Heart left ventricle (tissue), 16 donors: ENCODE measurements around the gene ZNF865. TPM values are rescaled to one million over a fixed set of nuclear protein-coding genes. Genes with fewer than 3 reads are reported as not detected.

Experiments
- ATAC-seq, 4 donors: fragments of 200-7000 bp; cut with Tn5 transposase; one replicate each; pipeline ENCODE4 v1.9.1; 2020 to 2022; ENCODE audit warnings: moderate library complexity in 4 of 4, mild to moderate bottlenecking in 3 of 4, moderate number of reproducible peaks in 1 of 4
- DNase-seq, 5 donors: peaks; one replicate each; pipeline ENCODE4 v3.0.0-alpha.2; 2020
- H3K27ac ChIP-seq, 12 donors: fragments of 200-600 bp; sonication (generic) in 4 of 12; one replicate each; pipeline versions ENCODE4 v1.5.0 to v1.8.0; 2016 to 2022; ENCODE audit warnings: mild to moderate bottlenecking in 2 of 12
- H3K27me3 ChIP-seq, 9 donors: fragments of 200-600 bp; sonication (generic) in 2 of 9; one replicate each; pipeline versions ENCODE4 v1.5.1 to v1.8.0; 2016 to 2022; ENCODE audit warnings: mild to moderate bottlenecking in 3 of 9
- H3K36me3 ChIP-seq, 9 donors: fragments of 200-600 bp; sonication (generic) in 2 of 9; one replicate each; pipeline versions ENCODE4 v1.5.0 to v1.8.0; 2018 to 2022; ENCODE audit warnings: mild to moderate bottlenecking in 2 of 9
- H3K4me1 ChIP-seq, 12 donors: fragments of 200-600 bp; sonication (generic) in 4 of 12; one replicate each; pipeline versions ENCODE4 v1.5.0 to v1.8.0; 2016 to 2022; ENCODE audit warnings: mild to moderate bottlenecking in 3 of 12
- H3K4me3 ChIP-seq, 12 donors: fragments of 200-600 bp; sonication (generic) in 4 of 12; one replicate each; pipeline versions ENCODE4 v1.5.0 to v1.8.0; 2017 to 2022; ENCODE audit warnings: mild to moderate bottlenecking in 9 of 12, moderate library complexity in 4 of 12
- H3K9me3 ChIP-seq, 12 donors: fragments of 200-600 bp; sonication (generic) in 4 of 12; one replicate each; pipeline versions ENCODE4 v1.5.0 to v1.8.0; 2016 to 2022; ENCODE audit warnings: mild to moderate bottlenecking in 1 of 12
- CTCF ChIP-seq, 12 donors: fragments of 200-600 bp; sonication (generic) in 4 of 12; IDR thresholded peaks; one replicate each; pipeline versions ENCODE4 v1.5.0 to v1.8.0; 2018 to 2022; ENCODE audit warnings: antibody characterized with exemption in 12 of 12, mild to moderate bottlenecking in 5 of 12
- POLR2A ChIP-seq, 2 donors: fragments of 450-650 bp; IDR thresholded peaks; one replicate each; pipeline ENCODE4 v1.6.1; 2017; ENCODE audit warnings: antibody characterized with exemption in 2 of 2, mild to moderate bottlenecking in 2 of 2, moderate library complexity in 2 of 2
- WGBS, 4 donors: extraction: QIAGEN DNeasy Blood & Tissue Kit in 2 of 4; methylation state at CpG; one replicate each; pipeline versions ENCODE4 v1.1.5 to v1.1.7; 2013 to 2018; 5-methylcytosine and 5-hydroxymethylcytosine counted together
- intact Hi-C, 10 donors: fragments of 100-400 bp; cut with DNase I; formaldehyde crosslinking; loops; one replicate each; pipeline versions ENCODE4 v1.11.1 to v1.14.2; 2022
- polyA plus RNA-seq, 2 donors: library from polyadenylated mRNA; stranded (reverse); fragments of 200-250 nt; gene quantifications; one replicate each; pipeline ENCODE4 v1.2.3, GENCODE V29; 2013
- total RNA-seq, 9 donors: library from RNA; depleted of rRNA in 2 of 9; stranded (reverse); fragments of >200 nt in 2 of 9; fragmentation: NEBNext Ultra II Directional in 3 of 9; extraction: Animal tissue kit (Norgen Biotek cat#: 25700) in 3 of 9; gene quantifications; one replicate each; pipeline versions ENCODE4 v1.1.0 to v1.2.4, GENCODE V29; 2016 to 2023
- donor health status: ischemic (EF 13 %, LVEDD 7.1; RV severe dilation, severe dysfunction).
- donor health status: healthy with polysubstance abuse.
- donor health status: DM: no; HTN: yes; CAD: no.
- donor health status: DM: no; HTN: no; CAD: no.
- donor health status: ischemic (EF 25% LVEDD 6.9; RV normal size, moderate dysfunction).
- donor health status: ischemic (EF 25% LVEDD 5.7; RV mildly dilated, moderate dysfunction).
- donor health status: healthy.
- donor health status: DM: yes; HTN: yes; CAD: no.
- donor health status: ischemic (EF 35%, LVEDD 5.7; RV mildly dilated, moderate dysfunction).
- donor health status: nonischemic (EF 11% LVEDD 7.7; RV severe dilation, severe dysfunction).
- donor health status: DM: yes; HTN: yes; CAD: no.
- donor health status: PGD.
- donor health status: ischemic (EF 29% LVEDD 5.4; RV normal size, mild dysfunction).
- donor health status: nonischemic (EF 23%, LVEDD 6.1; RV moderate dilation, normal function).

The ZNF865 gene
- total and polyA plus RNA-seq, 11 donors: 11.4 to 24.3 (median 14.2) TPM

GRCh38 chr19:55649268-55650125 is 44.0 kb downstream of the ZNF865 start:
- 73 to 93% (median 77%) methylated on average over 9 to 17 of the region's 17 CpGs for whole genome bisulfite sequencing, 4 donors
- TF ChIP-seq CTCF (IDR thresholded peaks at IDR 0.05) (no peak), POLR2A (IDR thresholded peaks at IDR 0.05) (no peak)
- DNase-seq (no peak), ATAC-seq (no peak)
- H3K27me3 ChIP-seq: no peaks in the 10 kb centered on the region
- peak overlapping the region in 9 of 12 donors; percentile 77 to 93 (median 89) for H3K27ac ChIP-seq
- H3K9me3 ChIP-seq: no peaks in the 10 kb centered on the region
- intact Hi-C loops: no loop called here
- H3K4me1 ChIP-seq: peaks cover 4 to 39% (median 23%) of the 10 kb centered on the region in 12 donors
- H3K4me3 ChIP-seq: peak overlapping the region in 9 of 12 donors; percentile 68 to 96 (median 86)
- H3K36me3 ChIP-seq: peaks cover 0 to 18% (median 13%) of the 10 kb centered on the region in 9 donors

- H3K27me3 ChIP-seq: no peaks in the 10 kb centered on the region
- H3K36me3 ChIP-seq: peaks cover 0 to 12% (median 7%) of the 10 kb centered on the region in 9 donors
- no peak for TF ChIP-seq POLR2A (IDR thresholded peaks at IDR 0.05)
- no peak for TF ChIP-seq CTCF (IDR thresholded peaks at IDR 0.05)
- 86 to 94% (median 93%) methylated on average over 4 of the region's 4 CpGs for WGBS, 4 donors
- no peak overlapping the region for H3K4me3 ChIP-seq
- ATAC-seq: no peak
- no peak for DNase-seq
- H3K27ac ChIP-seq: no peak overlapping the region
- intact Hi-C loops: no loop called here
- H3K9me3 ChIP-seq: no peaks in the 10 kb centered on the region
- peaks cover 4 to 33% (median 22%) of the 10 kb centered on the region in 12 donors for H3K4me1 ChIP-seq
Measured at GRCh38 chr19:55650126-55650557, 44.7 kb downstream of the ZNF865 start.

- H3K27ac ChIP-seq: no peak overlapping the region
- no peaks in the 10 kb centered on the region for H3K27me3 ChIP-seq
- no peak overlapping the region for H3K4me3 ChIP-seq
- H3K36me3 ChIP-seq: peaks cover 0 to 6% (median 2%) of the 10 kb centered on the region in 9 donors
- H3K9me3 ChIP-seq: no peaks in the 10 kb centered on the region
- ATAC-seq (no peak), DNase-seq (no peak)
- intact Hi-C loops: no loop called here
- no peak for TF ChIP-seq CTCF (IDR thresholded peaks at IDR 0.05)
- no peak for TF ChIP-seq POLR2A (IDR thresholded peaks at IDR 0.05)
- peaks cover 4 to 33% (median 26%) of the 10 kb centered on the region in 12 donors for H3K4me1 ChIP-seq
- WGBS, 4 donors: 90 to 93% (median 91%) methylated on average over 15 to 17 of the region's 17 CpGs
Measured at GRCh38 chr19:55650602-55651230, 45.3 kb downstream of the ZNF865 start.

GRCh38 chr19:55651236-55651635 is 45.8 kb downstream of the ZNF865 start:
- no peaks in the 10 kb centered on the region for H3K27me3 ChIP-seq
- TF ChIP-seq CTCF (IDR thresholded peaks at IDR 0.05) (no peak), POLR2A (IDR thresholded peaks at IDR 0.05) (no peak)
- DNase-seq (peak in 1 of 5 donors; percentile 60), ATAC-seq (no peak)
- intact Hi-C loops: no loop called here
- H3K4me3 ChIP-seq: no peak overlapping the region
- peaks cover 0 to 4% (median 0%) of the 10 kb centered on the region in 9 donors for H3K36me3 ChIP-seq
- 84 to 92% (median 88%) methylated on average over 18 of the region's 18 CpGs for WGBS, 4 donors
- H3K27ac ChIP-seq: no peak overlapping the region
- peaks cover 4 to 38% (median 31%) of the 10 kb centered on the region in 12 donors for H3K4me1 ChIP-seq
- H3K9me3 ChIP-seq: no peaks in the 10 kb centered on the region
